ENCODE data around the gene SLC18B1. TPM values are rescaled to one million over a fixed set of nuclear protein-coding genes. Genes with fewer than 3 reads are reported as not detected.

The SLC18B1 gene
- total and polyA plus RNA-seq, 2 of the 13 experiments (the other 11 are each of a cell fraction or from before 2014, with no cell fraction given) = 11.4 to 13.8 TPM

DNA sequence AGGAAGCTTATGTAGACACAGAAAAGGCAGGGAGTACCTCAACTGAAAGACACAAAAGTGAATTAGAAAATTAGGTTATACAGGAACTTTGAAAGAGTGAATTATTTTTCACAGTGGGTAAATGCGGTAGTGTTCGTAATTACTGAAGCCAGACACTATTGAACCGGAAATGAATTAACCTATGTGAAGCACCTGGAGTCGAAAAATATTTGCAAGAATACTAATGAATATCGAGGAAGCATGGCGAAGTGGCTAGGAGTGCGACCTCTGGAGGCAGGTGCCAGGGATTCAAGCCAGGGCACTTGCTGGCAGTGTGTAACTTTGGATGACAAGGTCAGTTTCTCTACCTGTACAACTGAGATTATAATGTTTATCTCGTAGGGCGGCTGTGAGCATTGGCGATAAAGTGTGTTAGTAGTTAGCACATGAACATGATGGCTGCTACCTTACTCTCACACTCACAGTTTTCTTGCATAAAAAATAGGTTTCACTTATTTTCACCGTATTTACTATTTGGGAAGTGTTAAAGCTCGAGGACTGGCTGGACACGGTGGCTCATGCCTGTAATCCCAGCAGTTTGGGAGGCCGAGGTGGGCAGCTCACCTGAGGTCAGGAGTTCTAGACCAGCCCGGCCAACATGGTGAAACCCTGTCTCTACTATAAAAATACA lies 567 bp upstream of the SLC18B1 start (continued):
- TF ChIP-seq SAP130 (CRISPR knock-in tag; IDR thresholded peaks at IDR 0.05; ENCODE audit: low read depth) (peak; percentile 74), ESRRA (CRISPR knock-in tag; IDR thresholded peaks at IDR 0.05; ENCODE audit: low read depth) (0 out of 2 replicates have a peak, but pooled peaks have one; percentile 2), ZNF839 (CRISPR knock-in tag; IDR thresholded peaks at IDR 0.05; ENCODE audit: borderline replicate concordance) (no peak; the same call in 1 of the 2 replicates), FOXA3 (CRISPR knock-in tag; IDR thresholded peaks at IDR 0.05) (peak; percentile 29; the same call in 1 of the 2 replicates), HDAC2 (CRISPR knock-in tag; IDR thresholded peaks at IDR 0.05) (peak; percentile 52; the same call in 1 of the 2 replicates), ZSCAN12 (CRISPR knock-in tag; IDR thresholded peaks at IDR 0.05) (no peak), SRSF4 (IDR thresholded peaks at IDR 0.05; ENCODE audit: low read depth, low read length, poor library complexity, severe bottlenecking) (no peak), KMT2B (CRISPR knock-in tag; IDR thresholded peaks at IDR 0.05) (0 out of 2 replicates have a peak, but pooled peaks have one; percentile 13), SSRP1 (CRISPR knock-in tag; IDR thresholded peaks at IDR 0.05) (peak; percentile 53; the same call in 1 of the 2 replicates), TARDBP (CRISPR knock-in tag; IDR thresholded peaks at IDR 0.05) (0 out of 2 replicates have a peak, but pooled peaks have one; percentile 14), STAG1 (CRISPR knock-in tag; IDR thresholded peaks at IDR 0.05) (peak; percentile 44), ZSCAN9 (CRISPR knock-in tag; IDR thresholded peaks at IDR 0.05; ENCODE audit: borderline replicate concordance) (0 out of 2 replicates have a peak, but pooled peaks have one; percentile 24), ZNF713 (CRISPR knock-in tag; IDR thresholded peaks at IDR 0.05) (no peak), BCL6 (CRISPR knock-in tag; IDR thresholded peaks at IDR 0.05) (peak; percentile 76), HOXA3 (CRISPR knock-in tag; IDR thresholded peaks at IDR 0.05) (peak; percentile 49; the same call in 1 of the 2 replicates), DMAP1 (CRISPR knock-in tag; IDR thresholded peaks at IDR 0.05) (peak; percentile 59), CBX5 (CRISPR knock-in tag; IDR thresholded peaks at IDR 0.05; ENCODE audit: borderline replicate concordance) (peak; percentile 58; the same call in 1 of the 2 replicates), SP140L (CRISPR knock-in tag; IDR thresholded peaks at IDR 0.05; ENCODE audit: borderline replicate concordance) (0 out of 2 replicates have a peak, but pooled peaks have one; percentile 38), KAT8 (CRISPR knock-in tag; IDR thresholded peaks at IDR 0.05) (peak; percentile 67; the same call in 1 of the 2 replicates), ZNF12 (CRISPR knock-in tag; IDR thresholded peaks at IDR 0.05) (peak; percentile 21; the same call in 1 of the 2 replicates), ARID5B (CRISPR knock-in tag; IDR thresholded peaks at IDR 0.05) (peak; percentile 76), FOXP4 (CRISPR knock-in tag; IDR thresholded peaks at IDR 0.05) (0 out of 2 replicates have a peak, but pooled peaks have one; percentile 33), ZNF564 (CRISPR knock-in tag; IDR thresholded peaks at IDR 0.05) (no peak), ETV5 (CRISPR knock-in tag; IDR thresholded peaks at IDR 0.05; ENCODE audit: borderline replicate concordance) (peak; percentile 48; the same call in 1 of the 2 replicates)
- TF ChIP-seq, protein P1, sequence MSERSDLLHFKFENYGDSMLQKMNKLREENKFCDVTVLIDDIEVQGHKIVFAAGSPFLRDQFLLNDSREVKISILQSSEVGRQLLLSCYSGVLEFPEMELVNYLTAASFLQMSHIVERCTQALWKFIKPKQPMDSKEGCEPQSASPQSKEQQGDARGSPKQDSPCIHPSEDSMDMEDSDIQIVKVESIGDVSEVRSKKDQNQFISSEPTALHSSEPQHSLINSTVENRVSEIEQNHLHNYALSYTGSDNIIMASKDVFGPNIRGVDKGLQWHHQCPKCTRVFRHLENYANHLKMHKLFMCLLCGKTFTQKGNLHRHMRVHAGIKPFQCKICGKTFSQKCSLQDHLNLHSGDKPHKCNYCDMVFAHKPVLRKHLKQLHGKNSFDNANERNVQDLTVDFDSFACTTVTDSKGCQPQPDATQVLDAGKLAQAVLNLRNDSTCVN (CRISPR knock-in tag; IDR thresholded peaks at IDR 0.05; ENCODE audit: borderline replicate concordance) = 0 out of 2 replicates have a peak, but pooled peaks have one; percentile 10

Measured in HepG2 (cell line).